Measurements from ENCODE around the gene ATP6AP1. TPM values are rescaled to one million over a fixed set of nuclear protein-coding genes. Genes with fewer than 3 reads are reported as not detected.

Gene ATP6AP1
- total and polyA plus RNA-seq, 2 experiments from 2014 or later, result 37.7 to 52.1 TPM

DNA sequence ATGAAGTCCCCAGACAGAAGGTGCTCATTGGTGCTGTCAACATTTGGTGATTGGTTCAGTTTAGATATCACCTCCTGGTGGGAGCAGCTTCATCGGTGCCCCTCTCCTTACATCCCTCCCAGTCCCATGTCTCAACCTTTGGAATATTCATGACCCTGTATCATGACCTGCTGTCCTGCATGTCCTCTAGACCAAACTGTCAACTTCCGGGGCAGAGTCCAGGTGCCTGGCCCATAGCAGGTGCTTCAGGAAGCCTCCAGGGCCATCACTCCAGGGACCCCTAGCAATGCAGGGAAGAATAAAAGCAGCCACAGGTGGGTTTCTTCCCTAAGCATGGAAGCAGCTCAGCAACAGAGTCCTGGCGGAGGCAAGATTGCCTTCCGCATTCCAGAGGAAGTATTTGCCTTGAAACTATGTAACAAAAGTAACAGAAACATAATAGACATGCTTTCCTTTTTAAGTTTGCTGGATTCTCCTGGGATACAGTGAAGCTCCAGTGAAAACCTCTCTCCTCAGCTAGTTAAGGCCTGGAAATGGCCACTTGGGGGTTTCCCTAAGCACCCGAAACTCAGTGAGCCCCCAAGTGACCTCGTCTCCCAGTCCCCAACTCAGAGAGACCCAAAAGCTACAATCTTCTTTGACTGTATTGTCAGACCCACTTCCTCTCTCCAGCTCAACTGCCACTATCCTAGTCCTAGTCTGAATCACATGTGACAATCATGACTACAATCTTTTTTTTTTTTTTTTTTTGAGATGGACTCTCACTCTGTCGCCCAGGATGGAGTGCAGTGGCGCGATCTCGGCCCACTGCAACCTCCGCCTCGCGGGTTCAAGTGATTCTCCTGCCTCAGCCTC is 1.3 kb upstream of the ATP6AP1 start:
- no peaks in the 10 kb centered on the region for H3K9me2 ChIP-seq (ENCODE audit: insufficient read depth)
- no peak overlapping the region for H2AFZ ChIP-seq
- Mint-ChIP-seq H3K27me3 (ENCODE audit: insufficient read depth, low read depth, poor library complexity) (peaks cover 4% of the 10 kb centered on the region), H3K36me3 (ENCODE audit: low read depth) (peaks cover 5% of the 10 kb centered on the region; the same call in 2 of the 3 replicates), H3K4me3 (no peak overlapping the region), H3K9me3 (no peaks in the 10 kb centered on the region), H3K27ac (no peak overlapping the region), H3K4me1 (peaks cover 15% of the 10 kb centered on the region)
- no peaks in the 10 kb centered on the region; the same call in 1 of the 2 replicates for H3K4me1 ChIP-seq (ENCODE audit: insufficient read depth)
- no peak overlapping the region for H3K27ac ChIP-seq (ENCODE audit: low read depth)
- no peak overlapping the region for H3K4me3 ChIP-seq
- ATAC-seq (no peak), DNase-seq (ENCODE audit: low spot score) (no peak)
- TF ChIP-seq ZNF331 (CRISPR knock-in tag; IDR thresholded peaks at IDR 0.05; ENCODE audit: low read depth) (no peak), EZH2phosphoT487 (IDR thresholded peaks at IDR 0.05; ENCODE audit: unreplicated experiment) (no peak), STAT1 (IDR thresholded peaks at IDR 0.05; ENCODE audit: unreplicated experiment) (no peak), ZNF462 (CRISPR knock-in tag; IDR thresholded peaks at IDR 0.05) (no peak), CTCF (conservative IDR thresholded peaks at IDR 0.05; ENCODE audit: low read depth in 2 of 2) (no peak), ZNF114 (CRISPR knock-in tag; IDR thresholded peaks at IDR 0.05) (no peak), ETS1 (IDR thresholded peaks at IDR 0.05) (no peak), POLR2AphosphoS5 (IDR thresholded peaks at IDR 0.05; ENCODE audit: low read depth) (no peak), EZH2 (IDR thresholded peaks at IDR 0.05; ENCODE audit: low read depth, unreplicated experiment) (no peak), JUNB (IDR thresholded peaks at IDR 0.05; ENCODE audit: unreplicated experiment) (no peak)
- peaks cover 11% of the 10 kb centered on the region for H3K79me2 ChIP-seq (replicated peaks; ENCODE audit: insufficient read depth)
- no peaks in the 10 kb centered on the region for H4K20me1 ChIP-seq (replicated peaks; ENCODE audit: insufficient read depth)
- H3K27me3 ChIP-seq (ENCODE audit: insufficient read depth), result no peaks in the 10 kb centered on the region
- no peak overlapping the region for H3K4me2 ChIP-seq
- no peaks in the 10 kb centered on the region for H3K36me3 ChIP-seq (ENCODE audit: insufficient read depth)
- H3F3A ChIP-seq (replicated peaks; ENCODE audit: low read depth), result no peaks in the 10 kb centered on the region
